HCT116 (cell line): ENCODE measurements around the gene GADD45G. TPM values are rescaled to one million over a fixed set of nuclear protein-coding genes. Genes with fewer than 3 reads are reported as not detected.

ENCODE experiments used
- ATAC-seq: fragments of 200-7000 bp; cut with Tn5 transposase; 2 replicates; pipeline ENCODE4 v1.9.1; 2020; ENCODE audit warnings: mild to moderate bottlenecking, moderate library complexity
- BruUV-seq: library from RNA; stranded (reverse); fragments of 400-500 nt; replicated peaks from 2 replicates; lab custom pipeline; 2021; lab: Mats Ljungman, UMichigan
- CTCF ChIA-PET: fragments of 300-600 bp; sonication (Branson Sonifier 250); formaldehyde crosslinking; loops from one replicate; lab custom pipeline; 2021; ENCODE audit warnings: antibody characterized with exemption; lab: Charles Lee
- POLR2A ChIA-PET: fragments of 300-600, 350-600 bp; sonication (Branson Sonifier 250); formaldehyde crosslinking; loops from one replicate; lab custom pipeline; 2021; ENCODE audit warnings: antibody characterized with exemption; lab: Charles Lee
- RAD21 ChIA-PET, 2 experiments: fragments of 300-600 bp; sonication (Branson Sonifier 250); formaldehyde crosslinking; loops; one replicate each; lab custom pipeline; 2023; ENCODE audit warnings: low total read pairs in 2 of 2; ENCODE audit not compliant: uncharacterized antibody in 2 of 2, unreplicated experiment in 2 of 2, low non-redundant PET in 1 of 2; lab: Charles Lee
- DNase-seq: peaks from one replicate; pipeline ENCODE4 v3.0.0-alpha.2; 2010; ENCODE audit warnings: low read depth, low spot score
- H2AFZ ChIP-seq: fragments of 200-600 bp; shearing (Covaris generic), sonication (generic); 2 replicates; pipeline ENCODE4 v1.6.1; 2017; ENCODE audit warnings: low read depth, mixed run types, mixed read lengths, antibody characterized with exemption, low read length; ENCODE audit not compliant: poor library complexity, severe bottlenecking
- H3K27ac ChIP-seq: 2 replicates; pipeline ENCODE4 v1.5.1; 2012; ENCODE audit warnings: low read depth, low read length
- H3K27me3 ChIP-seq: fragments of 200-600 bp; sonication (generic); 2 replicates; pipeline ENCODE4 v1.6.1; 2016; ENCODE audit warnings: mixed run types, low read length, mixed read lengths; ENCODE audit not compliant: insufficient read depth
- H3K36me3 ChIP-seq, 2 experiments: fragments of 200-500 bp in 1 of 2; fragments of 200-600 bp in 1 of 2; sonication (Bioruptor generic) in 1 of 2; sonication (generic) in 1 of 2; 2 replicates each; pipeline versions ENCODE4 v1.5.1 to v1.6.1; 2014 to 2016; ENCODE audit warnings: low read length in 2 of 2, inconsistent platforms in 1 of 2, mixed read lengths in 1 of 2, mixed run types in 1 of 2; ENCODE audit not compliant: insufficient read depth in 2 of 2, control insufficient read depth in 1 of 2
- H3K4me1 ChIP-seq, 2 experiments: fragments of 200-600 bp in 1 of 2; sonication (generic) in 1 of 2; 2 replicates each; pipeline versions ENCODE4 v1.5.1 to v1.6.1; 2012 to 2017; ENCODE audit warnings: low read length in 2 of 2, inconsistent platforms in 1 of 2, mild to moderate bottlenecking in 1 of 2, mixed read lengths in 1 of 2, mixed run types in 1 of 2, moderate library complexity in 1 of 2; ENCODE audit not compliant: insufficient read depth in 2 of 2, control insufficient read depth in 1 of 2
- H3K4me2 ChIP-seq: fragments of 200-600 bp; sonication (generic); 2 replicates; pipeline ENCODE4 v1.6.1; 2017; ENCODE audit warnings: mixed run types, low read length, mixed read lengths
- H3K4me3 ChIP-seq, 2 experiments: fragments of 200-600 bp in 1 of 2; sonication (generic) in 1 of 2; replicated peaks in 1 of 2; 2 replicates each; pipeline ENCODE4 v1.5.1; 2011 to 2016; ENCODE audit warnings: low read length in 2 of 2, control low read depth in 1 of 2, low read depth in 1 of 2, mild to moderate bottlenecking in 1 of 2, mixed read lengths in 1 of 2, mixed run types in 1 of 2
- H3K79me2 ChIP-seq: fragments of 200-600 bp; sonication (generic); 2 replicates; pipeline ENCODE4 v1.6.1; 2017; ENCODE audit warnings: mild to moderate bottlenecking, mixed run types, low read length, moderate library complexity, mixed read lengths; ENCODE audit not compliant: insufficient read depth
- H3K9ac ChIP-seq: fragments of 200-600 bp; sonication (generic); 2 replicates; pipeline ENCODE4 v1.6.1; 2016; ENCODE audit warnings: low read length, mixed read lengths
- H3K9me2 ChIP-seq: fragments of 200-600 bp; sonication (generic), shearing (Covaris generic); 2 replicates; pipeline ENCODE4 v1.6.1; 2017; ENCODE audit warnings: mixed run types, mild to moderate bottlenecking, moderate library complexity; ENCODE audit not compliant: insufficient read depth
- H3K9me3 ChIP-seq, 2 experiments: fragments of 200-500 bp in 1 of 2; fragments of 200-600 bp in 1 of 2; sonication (Bioruptor generic) in 1 of 2; sonication (generic) in 1 of 2; 2 replicates each; pipeline ENCODE4 v1.6.1; 2014 to 2017; ENCODE audit warnings: low read length in 2 of 2, mixed read lengths in 2 of 2, inconsistent platforms in 1 of 2, low read depth in 1 of 2, mild to moderate bottlenecking in 1 of 2, mixed run types in 1 of 2, moderate library complexity in 1 of 2; ENCODE audit not compliant: control insufficient read depth in 1 of 2, insufficient read depth in 1 of 2
- H4K20me1 ChIP-seq: fragments of 200-600 bp; sonication (generic), shearing (Covaris generic); 2 replicates; pipeline ENCODE4 v1.6.1; 2017; ENCODE audit warnings: mixed run types, mild to moderate bottlenecking, moderate library complexity; ENCODE audit not compliant: insufficient read depth
- CBX3 ChIP-seq: IDR thresholded peaks from 2 replicates; pipeline ENCODE4 v1.6.1; 2012; ENCODE audit warnings: low read depth
- POLR2A ChIP-seq: IDR thresholded peaks from 2 replicates; pipeline ENCODE4 v1.7.0; 2011; ENCODE audit warnings: borderline replicate concordance; ENCODE audit not compliant: insufficient read depth, insufficient read length; ENCODE audit errors: extremely low read depth
- RAD21 ChIP-seq: IDR thresholded peaks from 2 replicates; pipeline ENCODE4 v1.6.1; 2012; ENCODE audit warnings: low read depth, mild to moderate bottlenecking
- ZNF274 ChIP-seq: fragments of 200-500 bp; sonication (Bioruptor generic); IDR thresholded peaks from 2 replicates; pipeline ENCODE4 v1.6.1; 2014; ENCODE audit warnings: mild to moderate bottlenecking, low read depth, low read length, inconsistent platforms
- intact Hi-C: fragments of 100-400 bp; cut with micrococcal nuclease; formaldehyde crosslinking; loops from 2 replicates; pipeline ENCODE4 v1.10.0; 2022
- total RNA-seq: library from RNA; stranded (reverse); gene quantifications from one replicate; pipeline ENCODE4 v1.2.1, GENCODE V29; 2021; ENCODE audit not compliant: unreplicated experiment
- TF ChIP-seq, protein P1 (sequence below), 3 experiments: fragments of 200-600 bp in 1 of 3; sonication (generic) in 1 of 3; IDR thresholded peaks in 2 of 3; conservative IDR thresholded peaks in 1 of 3; 2 replicates each; pipeline ENCODE4 v1.5.1; 2012 to 2017; ENCODE audit warnings: low read depth in 2 of 3, low read length in 2 of 3, antibody characterized with exemption in 1 of 3, borderline replicate concordance in 1 of 3, control low read depth in 1 of 3, mild to moderate bottlenecking in 1 of 3, mixed read lengths in 1 of 3, mixed run types in 1 of 3, moderate library complexity in 1 of 3; ENCODE audit not compliant: insufficient read depth in 1 of 3

The GADD45G gene
- total RNA-seq, 1 experiment from 2014 or later, result not detected

DNA sequence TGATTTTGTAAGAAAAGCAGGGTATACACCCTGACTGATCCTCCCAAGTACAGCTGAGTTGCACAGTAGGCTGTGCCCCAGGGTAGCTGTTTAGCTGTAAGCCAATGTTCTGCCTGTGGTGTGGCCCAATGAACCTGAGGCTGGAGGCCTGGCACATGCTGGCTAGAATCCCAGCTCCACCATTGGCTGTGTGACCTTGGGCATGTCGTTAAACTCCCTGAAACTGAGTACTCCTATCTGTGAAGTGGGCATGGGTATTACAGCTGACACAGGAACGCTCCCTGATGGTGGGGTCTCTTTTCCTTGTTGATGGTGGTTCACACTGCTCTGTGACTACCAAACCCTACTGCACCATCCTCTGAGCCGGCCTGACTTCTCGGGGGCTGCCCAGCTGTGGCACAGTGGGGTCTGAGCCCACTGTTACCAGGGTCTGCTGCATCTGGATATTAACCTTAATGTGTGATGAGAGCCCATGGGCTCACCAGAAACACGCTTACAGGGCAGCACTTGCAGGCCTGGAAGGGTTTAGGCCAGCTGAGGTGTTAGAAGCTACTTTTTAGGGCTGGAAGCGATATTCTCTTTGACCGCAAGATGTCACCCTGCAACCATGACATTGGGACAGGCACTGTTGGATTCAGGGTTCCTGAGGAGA, 7.0 kb upstream of the GADD45G start:
- ChIA-PET POLR2A (no interaction called here), CTCF (interaction anchor here (0.6 to 12.4 kb wide), 27 partner anchors 9 to 1272 kb away, joined by 3 to 297 read pairs (median 4); no protein-coding TSS in a partner anchor), RAD21 (interaction anchor here (0.7 to 1.5 kb wide), 4 partner anchors 502 to 505 kb away, joined by 4 to 6 read pairs (median 6); no protein-coding TSS in a partner anchor)
- TF ChIP-seq CBX3 (no peak), RAD21 (peak; percentile 92)
- TF ChIP-seq, protein P1, sequence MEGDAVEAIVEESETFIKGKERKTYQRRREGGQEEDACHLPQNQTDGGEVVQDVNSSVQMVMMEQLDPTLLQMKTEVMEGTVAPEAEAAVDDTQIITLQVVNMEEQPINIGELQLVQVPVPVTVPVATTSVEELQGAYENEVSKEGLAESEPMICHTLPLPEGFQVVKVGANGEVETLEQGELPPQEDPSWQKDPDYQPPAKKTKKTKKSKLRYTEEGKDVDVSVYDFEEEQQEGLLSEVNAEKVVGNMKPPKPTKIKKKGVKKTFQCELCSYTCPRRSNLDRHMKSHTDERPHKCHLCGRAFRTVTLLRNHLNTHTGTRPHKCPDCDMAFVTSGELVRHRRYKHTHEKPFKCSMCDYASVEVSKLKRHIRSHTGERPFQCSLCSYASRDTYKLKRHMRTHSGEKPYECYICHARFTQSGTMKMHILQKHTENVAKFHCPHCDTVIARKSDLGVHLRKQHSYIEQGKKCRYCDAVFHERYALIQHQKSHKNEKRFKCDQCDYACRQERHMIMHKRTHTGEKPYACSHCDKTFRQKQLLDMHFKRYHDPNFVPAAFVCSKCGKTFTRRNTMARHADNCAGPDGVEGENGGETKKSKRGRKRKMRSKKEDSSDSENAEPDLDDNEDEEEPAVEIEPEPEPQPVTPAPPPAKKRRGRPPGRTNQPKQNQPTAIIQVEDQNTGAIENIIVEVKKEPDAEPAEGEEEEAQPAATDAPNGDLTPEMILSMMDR (IDR thresholded peaks at IDR 0.05 in 2 of 3, conservative IDR thresholded peaks at IDR 0.05 in 1 of 3; ENCODE audit: borderline replicate concordance in 1 of 3, insufficient read depth in 1 of 3, low read depth in 2 of 3, low read length in 2 of 3), result peak; percentile 73 to 93 (median 78)
- Histone ChIP-seq H2AFZ (no peak overlapping the region), H3K9ac (no peak overlapping the region), H4K20me1 (no peaks in the 10 kb centered on the region), H3K4me1 (peaks cover 7 to 8% of the 10 kb centered on the region in 2 experiments; a peak in 2 of 4 replicates), H3K36me3 (no peaks in the 10 kb centered on the region), H3K4me3 (no peak overlapping the region), H3K27me3 (peaks cover 28% of the 10 kb centered on the region), H3K4me2 (no peak overlapping the region), H3K27ac (no peak overlapping the region), H3K79me2 (no peaks in the 10 kb centered on the region), H3K9me3 (no peaks in the 10 kb centered on the region), H3K9me2 (no peaks in the 10 kb centered on the region)
- intact Hi-C loops, result loop anchor here (1.0 to 5.0 kb wide), 4 partner anchors 504 to 1273 kb away; no protein-coding TSS in a partner anchor
- DNase-seq (no peak), ATAC-seq (peak; percentile 59)
- no TSS peak for BruUV-seq

DNA sequence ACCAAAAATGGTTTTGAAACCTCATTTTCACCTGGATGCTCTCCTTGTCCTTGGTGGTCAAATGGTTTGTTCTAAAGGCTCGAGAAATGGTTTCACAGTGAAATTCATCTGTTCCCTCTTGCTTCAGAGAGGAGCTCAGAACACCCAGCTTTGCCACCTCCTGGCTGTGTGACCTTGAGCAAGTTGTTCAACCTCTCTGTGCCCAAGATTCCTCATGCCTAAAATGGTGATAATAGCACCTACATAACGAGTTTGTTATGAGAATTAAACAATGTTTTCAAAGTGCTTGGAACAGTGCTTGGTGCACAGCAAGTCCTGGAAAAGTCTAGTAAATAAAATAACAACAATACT, 6.5 kb upstream of the GADD45G start:
- intact Hi-C loops, result loop anchor here (1.0 to 5.0 kb wide), 4 partner anchors 504 to 1272 kb away; no protein-coding TSS in a partner anchor
- no peak overlapping the region for H3K4me2 ChIP-seq
- no peak for TF ChIP-seq ZNF274
- TF ChIP-seq POLR2A, result no peak
- TF ChIP-seq, all 23 proteins: peak for 0
- Histone ChIP-seq H3K9me2 (no peaks in the 10 kb centered on the region), H3K27ac (no peak overlapping the region), H3K9ac (no peak overlapping the region), H3K36me3 (no peaks in the 10 kb centered on the region), H3K9me3 (no peaks in the 10 kb centered on the region), H3K27me3 (peaks cover 25% of the 10 kb centered on the region), H2AFZ (no peak overlapping the region), H3K79me2 (no peaks in the 10 kb centered on the region), H3K4me1 (peaks cover 7 to 8% of the 10 kb centered on the region in 2 experiments; a peak in 3 of 4 replicates), H4K20me1 (no peaks in the 10 kb centered on the region), H3K4me3 (no peak overlapping the region)
- ChIA-PET POLR2A (no interaction called here), RAD21 (interaction anchor here (0.7 to 1.5 kb wide), 4 partner anchors 501 to 504 kb away, joined by 4 to 6 read pairs (median 6); no protein-coding TSS in a partner anchor), CTCF (interaction anchor here (0.6 to 12.4 kb wide), 26 partner anchors 9 to 1272 kb away, joined by 3 to 297 read pairs (median 4); no protein-coding TSS in a partner anchor)
- ATAC-seq (0 out of 2 replicates have a peak, but pooled peaks have one; percentile 3), DNase-seq (no peak)
- BruUV-seq, result no TSS peak
